VCaP (cell line): ENCODE data around the gene KRTAP10-8.
"Not testable (repeated sequence)": the region's sequence is repeated elsewhere in the genome, so short reads cannot be mapped to it uniquely, and the experiment has no call there.

Experiments used
- H3K27ac ChIP-seq: fragments of 450-650 bp; 2 replicates; pipeline ENCODE4 v1.5.1; 2017
- TF ChIP-seq, protein P1 (sequence below): fragments of 450-650 bp; conservative IDR thresholded peaks from 2 replicates; pipeline ENCODE4 v1.5.1; 2017; ENCODE audit warnings: mild to moderate bottlenecking, moderate library complexity

KRTAP10-8 gene

DNA sequence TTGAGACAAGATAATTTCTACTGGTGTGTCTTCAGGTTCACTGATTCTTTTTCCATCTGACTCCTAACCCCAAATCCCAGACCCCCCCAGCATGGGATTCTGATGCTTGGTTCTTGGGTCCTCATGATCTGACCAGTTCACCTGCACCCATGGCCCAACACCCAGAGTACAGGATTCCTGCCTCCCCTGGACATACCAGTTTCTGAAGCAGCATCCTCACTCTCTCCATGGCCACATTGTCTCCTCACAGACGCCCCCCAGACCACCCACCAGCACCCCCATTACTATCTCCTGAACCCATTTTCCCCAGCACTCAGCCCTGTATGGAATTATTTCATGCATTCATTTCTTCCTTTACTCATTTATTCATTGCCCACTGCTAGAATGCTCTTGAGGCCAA lies 45.0 kb downstream of the KRTAP10-8 start:
- TF ChIP-seq, protein P1, sequence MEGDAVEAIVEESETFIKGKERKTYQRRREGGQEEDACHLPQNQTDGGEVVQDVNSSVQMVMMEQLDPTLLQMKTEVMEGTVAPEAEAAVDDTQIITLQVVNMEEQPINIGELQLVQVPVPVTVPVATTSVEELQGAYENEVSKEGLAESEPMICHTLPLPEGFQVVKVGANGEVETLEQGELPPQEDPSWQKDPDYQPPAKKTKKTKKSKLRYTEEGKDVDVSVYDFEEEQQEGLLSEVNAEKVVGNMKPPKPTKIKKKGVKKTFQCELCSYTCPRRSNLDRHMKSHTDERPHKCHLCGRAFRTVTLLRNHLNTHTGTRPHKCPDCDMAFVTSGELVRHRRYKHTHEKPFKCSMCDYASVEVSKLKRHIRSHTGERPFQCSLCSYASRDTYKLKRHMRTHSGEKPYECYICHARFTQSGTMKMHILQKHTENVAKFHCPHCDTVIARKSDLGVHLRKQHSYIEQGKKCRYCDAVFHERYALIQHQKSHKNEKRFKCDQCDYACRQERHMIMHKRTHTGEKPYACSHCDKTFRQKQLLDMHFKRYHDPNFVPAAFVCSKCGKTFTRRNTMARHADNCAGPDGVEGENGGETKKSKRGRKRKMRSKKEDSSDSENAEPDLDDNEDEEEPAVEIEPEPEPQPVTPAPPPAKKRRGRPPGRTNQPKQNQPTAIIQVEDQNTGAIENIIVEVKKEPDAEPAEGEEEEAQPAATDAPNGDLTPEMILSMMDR = no peak

DNA sequence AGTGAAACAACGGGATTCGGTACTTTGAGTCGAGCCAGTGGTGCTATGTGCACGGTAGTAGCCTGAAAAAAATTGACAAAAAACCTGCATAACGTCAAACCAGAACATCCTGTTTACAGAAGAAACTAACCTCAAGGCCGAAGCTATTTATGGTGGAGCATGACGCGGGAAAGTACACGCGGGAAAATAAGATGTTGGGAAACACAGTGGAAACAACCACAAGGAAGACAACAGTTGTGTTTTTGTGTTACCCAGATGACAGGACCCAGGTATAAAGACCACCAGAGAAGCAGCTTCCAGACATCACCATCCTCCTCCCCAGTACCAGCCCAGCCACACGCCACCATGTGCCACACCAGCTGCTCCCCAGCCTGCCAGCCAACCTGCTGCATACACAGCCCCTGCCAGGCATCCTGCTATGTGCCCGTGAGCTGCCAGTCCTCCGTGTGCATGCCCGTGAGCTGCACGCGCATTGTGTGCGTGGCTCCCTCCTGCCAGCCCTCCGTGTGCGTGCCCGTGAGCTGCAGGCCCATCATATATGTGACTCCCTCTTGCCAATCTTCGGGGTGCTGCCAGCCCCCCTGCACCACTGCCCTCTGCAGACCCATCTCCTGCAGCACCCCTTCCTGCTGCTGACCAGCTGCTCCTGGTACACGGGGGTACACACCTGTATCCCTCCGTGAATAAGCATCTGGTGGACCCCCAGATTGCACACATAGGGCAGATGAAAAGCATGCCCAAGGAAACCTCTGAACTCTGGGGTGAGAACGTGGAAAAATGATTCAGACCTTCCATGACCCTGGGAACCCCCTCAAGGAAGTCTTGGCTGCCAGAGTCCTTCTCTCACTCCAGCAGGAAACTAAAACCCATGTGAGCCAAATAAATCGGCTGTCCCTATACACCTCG lies 46.0 kb downstream of the KRTAP10-8 start, which contains the start of gene KRTAP12-3:
TSS of gene KRTAP12-3 (plus strand) at position 298 of the 906 bp plus-strand sequence. CDS start at position 346, 48 bp downstream.
- H3K27ac ChIP-seq = no peak within 1 kb of the TSS
- TF ChIP-seq, protein P1 = no peak

More for the DNA sequence above, 45.0 kb downstream of the KRTAP10-8 start:
- H3K27ac ChIP-seq = no peak overlapping the region

DNA sequence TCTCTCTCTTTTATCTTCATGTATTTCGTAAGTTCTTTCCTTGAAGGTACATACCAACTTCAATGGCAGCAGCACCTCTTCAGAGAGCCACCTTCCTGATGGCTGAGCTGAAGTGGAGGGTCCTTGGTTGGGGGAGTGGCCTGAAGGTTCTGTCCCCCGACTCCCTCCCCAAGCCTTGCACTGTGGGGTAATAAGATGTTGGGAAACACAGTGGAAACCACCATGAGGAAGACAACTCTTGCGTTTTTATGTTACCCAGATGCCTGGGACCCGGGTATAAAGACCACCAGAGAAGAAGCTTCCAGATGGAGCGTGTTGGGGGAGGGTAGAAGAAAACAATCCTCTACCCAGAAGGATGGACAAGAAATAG lies 46.6 kb downstream of the KRTAP10-8 start:
- TF ChIP-seq, protein P1 = no peak
- no peak overlapping the region for H3K27ac ChIP-seq

DNA sequence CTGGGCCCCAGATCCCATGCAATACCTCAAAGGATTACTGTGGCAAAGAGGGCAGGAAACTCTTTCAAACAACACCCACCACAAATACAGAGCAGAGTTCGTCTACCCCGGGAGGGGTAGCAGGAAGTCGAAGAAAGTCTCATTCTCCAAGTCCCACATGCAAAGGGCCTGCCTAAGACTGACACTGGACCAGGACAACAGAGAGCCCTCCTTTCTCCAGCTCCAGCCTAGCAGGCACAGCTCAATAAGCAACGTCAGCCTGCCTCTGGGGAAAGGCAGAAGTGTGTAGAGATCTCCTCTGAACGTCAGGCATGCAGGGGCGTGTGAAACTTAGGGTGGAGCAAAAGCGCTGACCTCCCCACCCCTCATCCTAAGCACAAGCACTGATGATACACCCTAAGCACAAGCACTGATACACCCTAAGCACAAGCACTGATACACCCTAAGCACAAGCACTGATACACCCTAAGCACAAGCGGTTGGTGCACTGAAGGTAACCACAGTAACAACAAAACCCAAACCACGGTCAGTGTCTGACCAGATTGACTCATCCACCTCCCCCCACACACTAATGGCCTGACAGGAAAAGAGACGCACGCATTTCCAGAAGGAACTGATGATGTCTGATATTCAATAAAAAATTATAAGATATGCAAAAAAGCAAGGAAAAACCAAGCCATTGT lies 47.2 kb downstream of the KRTAP10-8 start:
- H3K27ac ChIP-seq = no peak overlapping the region
- TF ChIP-seq, protein P1 = no peak

- H3K27ac ChIP-seq = not testable (repeated sequence)
These were observed 49.7 kb downstream of the KRTAP10-8 start for GRCh38 chr21:44661567-44661966.
